Mucosa of gallbladder (tissue), 1 donor: ENCODE data around the gene G2E3. TPM values are rescaled to one million over a fixed set of nuclear protein-coding genes. Genes with fewer than 3 reads are reported as not detected.
"Not testable (repeated sequence)": the region's sequence is repeated elsewhere in the genome, so short reads cannot be mapped to it uniquely, and the experiment has no call there.

Source experiments
- DNase-seq: peaks from one replicate; pipeline ENCODE4 v3.0.0-alpha.2; 2020; ENCODE audit warnings: low spot score
- total RNA-seq: library from RNA; stranded (reverse); gene quantifications from one replicate; pipeline ENCODE4 v1.2.1, GENCODE V29; 2021
- donor health status: DM: no; HTN: no; CAD: no.

G2E3 gene
- total RNA-seq, 1 donor from 2014 or later, result 17.0 TPM

DNA sequence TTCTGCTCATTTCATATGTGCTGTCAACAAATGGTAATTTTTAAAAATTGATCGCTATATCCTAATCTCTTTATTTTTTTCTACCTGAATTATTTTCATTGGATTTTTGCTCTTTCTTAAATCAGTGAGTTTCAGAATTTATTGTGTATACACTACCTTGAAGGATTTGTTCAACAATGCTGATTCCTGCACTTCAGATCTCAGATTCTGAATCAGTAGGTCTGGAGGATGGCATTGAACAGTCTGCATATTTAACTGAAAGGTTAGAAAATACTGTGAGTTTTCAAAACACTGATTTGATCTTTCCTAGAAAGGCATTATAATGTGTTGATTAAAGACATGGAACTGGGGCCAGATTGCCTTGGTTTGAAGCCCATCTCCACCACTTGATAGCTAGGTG, 1.6 kb downstream of the G2E3 start:
- DNase-seq, result no peak

GRCh38 chr14:30564235-30564867, 5.4 kb downstream of the G2E3 start:
- DNase-seq, result no peak

DNA sequence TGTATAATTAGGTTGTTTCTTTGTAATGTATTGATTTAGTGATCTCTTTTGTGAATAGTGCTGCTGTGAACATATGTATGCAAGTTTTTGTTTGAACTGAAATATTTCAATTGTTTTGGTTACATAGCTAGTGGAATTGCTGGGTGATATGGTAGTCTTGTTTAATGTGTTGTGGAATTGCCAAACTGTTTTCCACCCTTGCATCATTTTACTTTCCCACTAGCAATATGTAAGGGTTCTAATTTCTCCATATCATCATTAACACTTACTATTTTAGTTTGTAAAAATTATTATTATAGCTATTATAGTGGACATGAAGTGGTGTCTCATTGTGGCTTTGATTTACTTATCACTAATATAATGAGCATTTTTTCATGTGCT, 5.9 kb downstream of the G2E3 start:
- no peak for DNase-seq

DNA sequence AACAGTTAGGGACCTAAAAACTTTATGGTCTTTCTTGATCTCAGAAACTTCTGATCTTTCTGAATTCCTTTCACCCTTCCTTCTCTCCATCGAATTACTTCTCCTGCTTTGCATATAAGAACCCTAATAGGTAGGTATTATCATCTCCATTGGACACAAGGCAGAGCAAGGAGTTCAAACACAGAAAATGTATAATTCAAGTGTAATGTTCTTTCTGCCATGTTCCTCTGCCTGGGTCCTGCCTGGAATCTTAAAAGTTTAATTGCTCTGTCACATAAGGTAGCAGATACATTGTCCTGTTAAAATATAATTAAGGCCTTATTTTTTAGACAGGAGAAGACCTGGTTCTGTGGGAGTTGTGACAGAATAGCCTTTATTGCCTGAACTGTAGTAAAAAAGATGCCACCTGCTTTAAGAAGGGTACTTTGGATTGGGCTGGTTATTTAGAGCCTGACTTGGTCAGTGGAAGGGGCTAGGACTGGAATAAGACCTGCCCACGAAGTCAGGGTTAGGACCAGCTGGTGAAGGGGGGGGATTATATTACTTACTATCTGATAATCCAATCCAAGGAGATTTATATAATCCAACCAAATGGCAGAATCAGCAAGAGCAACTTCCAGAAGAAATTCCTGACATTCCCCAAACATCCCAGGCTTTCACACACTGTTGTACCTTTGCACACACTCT, 10.4 kb downstream of the G2E3 start:
- no peak for DNase-seq

DNA sequence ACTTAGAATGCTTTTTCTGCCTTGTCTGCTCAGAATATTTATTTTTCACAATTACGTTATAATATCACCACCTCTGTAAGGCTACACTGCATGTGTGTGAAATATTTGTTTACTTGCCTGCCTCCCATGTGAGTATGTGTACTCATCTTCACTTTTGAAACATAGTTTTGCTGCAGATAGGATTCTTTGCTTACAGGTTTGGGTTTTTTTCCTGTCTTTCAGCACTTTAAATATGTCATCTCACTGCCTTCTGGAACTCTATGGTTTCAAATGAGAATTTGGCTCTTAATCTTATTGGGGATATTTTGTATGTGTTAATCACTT, 10.9 kb downstream of the G2E3 start:
- DNase-seq, result no peak

DNA sequence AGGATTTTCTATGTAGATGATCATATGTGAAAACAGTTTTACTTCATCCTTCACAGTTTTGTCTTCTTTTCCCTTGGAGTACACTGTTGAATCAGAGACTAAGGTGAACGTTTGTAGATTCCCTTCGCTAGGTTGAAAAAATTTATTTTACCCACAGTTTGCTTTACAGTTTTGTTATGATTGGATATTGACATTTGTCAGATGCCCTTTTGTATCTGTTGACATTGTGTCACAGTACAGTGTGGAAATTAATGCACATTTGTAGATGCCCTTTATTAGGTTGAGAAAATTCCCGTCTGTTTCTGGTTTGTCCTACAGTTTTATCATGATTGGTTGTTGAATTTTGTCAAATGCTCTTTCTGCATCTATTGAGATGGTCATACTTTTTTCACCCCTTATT, 13.3 kb downstream of the G2E3 start:
- DNase-seq, result no peak

- DNase-seq, result no peak
Measured at GRCh38 chr14:30572771-30573170, 13.8 kb downstream of the G2E3 start.

GRCh38 chr14:30573226-30573814, 14.4 kb downstream of the G2E3 start:
- peak; percentile 27 for DNase-seq

GRCh38 chr14:30573966-30574365, 15.0 kb downstream of the G2E3 start:
- DNase-seq, result no peak

DNA sequence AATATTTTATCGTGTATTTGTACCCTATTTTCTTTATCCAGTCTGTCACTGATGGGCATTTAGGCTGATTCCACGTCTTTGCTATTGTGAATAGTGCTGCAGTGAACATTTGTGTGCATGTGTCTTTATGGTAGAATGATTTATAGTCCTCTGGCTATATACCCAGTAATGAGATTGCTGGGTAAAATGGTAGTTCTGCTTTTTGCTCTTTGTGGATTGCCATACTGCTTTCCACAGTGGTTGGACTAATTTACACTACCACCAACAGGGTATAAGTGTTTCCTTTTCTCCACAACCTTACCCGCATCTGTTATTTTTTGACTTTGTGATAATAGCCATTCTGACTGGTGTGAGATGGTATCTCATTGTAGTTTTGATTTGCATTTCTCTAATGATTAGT, 15.8 kb downstream of the G2E3 start:
- DNase-seq, result not testable (repeated sequence)

- DNase-seq, result not testable (repeated sequence)
Measured at GRCh38 chr14:30576333-30576732, 17.4 kb downstream of the G2E3 start.

DNA sequence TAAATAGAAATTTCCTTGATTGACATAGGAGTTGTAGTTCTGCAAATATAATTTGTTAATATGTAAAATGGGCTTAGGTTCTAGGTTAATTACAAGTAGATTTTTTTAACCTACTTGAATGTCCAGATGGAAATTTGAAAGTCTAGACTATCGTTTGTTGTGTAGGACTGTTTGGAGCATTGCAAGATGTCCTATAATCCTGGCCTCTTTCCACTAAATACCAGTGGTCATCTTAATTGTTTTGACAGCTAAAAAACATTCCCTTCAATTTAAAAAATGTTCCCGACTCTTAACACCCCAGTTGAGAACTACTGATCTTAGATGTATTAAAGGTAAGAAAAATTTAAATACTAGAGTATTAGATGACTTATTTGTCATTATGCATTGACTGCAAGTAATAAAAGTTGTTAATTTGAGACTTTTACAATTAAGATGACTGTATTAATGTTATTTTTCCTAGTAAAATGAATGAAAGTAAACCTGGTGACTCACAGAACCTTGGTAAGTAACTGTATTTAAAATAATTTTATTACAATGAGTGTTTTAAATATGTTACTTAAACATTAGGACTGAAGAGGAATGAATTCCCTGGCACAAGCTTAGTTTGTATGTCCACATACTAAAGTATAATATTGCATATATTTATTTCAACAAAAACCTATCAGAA, 21.8 kb downstream of the G2E3 start:
- DNase-seq, result no peak

DNA sequence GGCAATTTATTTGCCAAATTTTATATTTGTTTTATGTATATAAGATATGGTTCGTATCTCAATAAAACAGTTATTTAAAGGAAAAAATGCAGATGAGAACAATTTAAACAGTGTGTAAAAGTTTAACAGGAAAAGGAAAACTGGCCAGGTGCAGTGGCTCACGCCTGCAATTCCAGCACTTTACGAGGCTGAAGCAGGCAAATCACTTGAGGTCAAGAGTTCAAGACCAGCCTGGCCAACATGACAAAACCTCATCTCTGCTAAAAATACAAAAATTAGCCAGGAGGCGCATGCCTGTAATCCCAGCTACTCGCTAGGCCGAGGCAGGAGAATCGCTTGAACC, 22.3 kb downstream of the G2E3 start:
- DNase-seq, result no peak

GRCh38 chr14:30582376-30582775, 23.4 kb downstream of the G2E3 start:
- DNase-seq, result no peak

DNA sequence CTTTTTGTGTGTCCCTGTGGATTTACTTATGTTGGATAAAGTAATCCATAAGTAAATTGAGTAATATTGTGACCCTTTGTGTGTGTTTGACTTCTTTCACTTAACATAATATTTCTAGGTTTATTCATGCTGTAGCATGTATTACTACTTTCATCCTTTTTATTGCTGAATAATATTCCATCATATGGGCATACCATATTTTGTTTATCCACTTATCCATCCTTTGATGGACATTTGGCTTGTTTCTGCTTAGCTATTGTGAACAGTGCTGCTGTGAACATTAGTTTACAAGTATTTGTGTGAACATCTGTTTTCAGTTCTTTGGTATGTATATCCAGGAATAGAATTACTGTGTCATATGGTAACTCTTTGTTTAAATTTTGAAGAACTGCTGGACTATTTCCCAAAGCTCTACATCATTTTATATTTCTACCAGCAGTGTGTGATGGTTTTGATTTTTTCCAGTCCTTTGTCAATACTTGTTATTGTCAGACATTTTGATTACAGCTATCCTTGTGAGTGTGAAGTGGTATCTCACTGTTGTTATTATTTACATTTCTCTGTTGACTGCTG, 25.2 kb downstream of the G2E3 start:
- no peak for DNase-seq

DNA sequence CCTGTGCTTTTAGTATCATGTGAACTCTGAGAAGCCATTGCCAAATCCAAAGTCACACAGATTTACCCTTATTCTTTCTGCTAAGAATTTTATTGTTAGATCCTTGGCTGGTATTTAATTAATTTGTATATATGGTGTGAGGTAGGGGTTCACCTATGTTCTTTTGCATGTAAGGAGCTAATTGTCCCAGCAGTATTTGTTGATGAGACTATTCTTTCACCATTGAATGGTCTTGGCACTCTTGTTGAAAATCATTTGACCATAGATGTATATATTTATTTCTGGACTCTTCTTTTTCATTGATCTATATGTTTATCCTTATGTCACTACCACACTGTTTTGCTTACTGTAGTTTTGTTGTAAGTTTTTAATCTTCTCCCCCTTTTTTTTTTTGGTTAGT, 26.2 kb downstream of the G2E3 start:
- no peak for DNase-seq

GRCh38 chr14:30587141-30587540, 28.2 kb downstream of the G2E3 start:
- no peak for DNase-seq

DNA sequence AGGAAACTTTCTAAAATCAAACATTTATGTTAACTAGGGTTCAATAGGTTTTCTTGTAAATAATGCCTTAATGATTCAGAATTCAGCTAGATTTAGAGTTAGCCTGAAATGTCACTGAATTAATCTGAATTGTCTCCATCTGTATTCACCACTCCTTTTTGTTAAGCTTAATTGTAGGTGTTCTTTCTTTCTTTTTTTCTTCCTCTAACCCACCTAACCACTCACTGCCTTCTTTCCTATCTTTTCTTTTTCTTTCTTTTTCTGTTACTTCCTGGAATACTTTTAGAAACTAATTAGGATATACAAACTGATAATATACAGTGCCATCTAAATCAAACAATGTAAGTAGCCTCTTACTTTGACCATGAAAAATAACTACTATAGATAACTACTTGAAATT, 29.9 kb downstream of the G2E3 start:
- no peak for DNase-seq

DNA sequence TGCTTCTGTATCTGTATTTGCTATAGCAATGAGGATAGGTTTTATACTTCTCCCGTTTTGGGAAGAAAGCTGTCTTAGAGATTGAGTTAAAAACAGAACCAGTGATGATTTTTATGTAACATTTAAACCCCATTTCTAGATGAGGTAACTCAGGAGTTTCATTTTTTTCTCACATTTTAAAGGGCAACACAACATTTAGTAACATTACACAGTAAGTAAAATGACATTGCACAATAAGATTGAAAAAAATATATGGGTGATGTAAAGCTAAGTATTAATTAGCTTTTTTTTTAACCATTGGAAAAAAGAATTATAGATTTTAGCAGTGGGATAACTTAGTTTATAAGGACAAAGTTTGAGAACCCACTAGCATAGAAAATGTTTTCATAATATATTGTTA, 38.0 kb downstream of the G2E3 start:
- DNase-seq, result no peak

DNA sequence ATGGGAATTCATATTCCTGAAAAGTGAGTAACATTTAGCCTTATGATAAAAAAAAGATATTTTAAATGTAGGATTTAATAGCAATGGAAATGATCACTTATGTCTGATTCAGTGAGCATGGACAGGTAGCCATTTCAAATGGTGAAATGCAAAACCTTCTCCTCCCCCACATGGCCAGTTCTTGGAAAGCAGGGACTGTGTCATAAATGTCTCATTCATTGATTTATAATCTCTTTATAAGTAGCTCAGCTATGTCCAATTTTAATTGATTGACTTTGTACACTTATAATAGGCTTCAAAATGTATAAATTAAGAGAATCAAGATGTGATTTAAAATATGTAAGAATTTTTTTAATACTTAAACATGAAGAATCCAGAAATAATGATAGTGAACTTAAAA, 38.5 kb downstream of the G2E3 start:
- no peak for DNase-seq

DNA sequence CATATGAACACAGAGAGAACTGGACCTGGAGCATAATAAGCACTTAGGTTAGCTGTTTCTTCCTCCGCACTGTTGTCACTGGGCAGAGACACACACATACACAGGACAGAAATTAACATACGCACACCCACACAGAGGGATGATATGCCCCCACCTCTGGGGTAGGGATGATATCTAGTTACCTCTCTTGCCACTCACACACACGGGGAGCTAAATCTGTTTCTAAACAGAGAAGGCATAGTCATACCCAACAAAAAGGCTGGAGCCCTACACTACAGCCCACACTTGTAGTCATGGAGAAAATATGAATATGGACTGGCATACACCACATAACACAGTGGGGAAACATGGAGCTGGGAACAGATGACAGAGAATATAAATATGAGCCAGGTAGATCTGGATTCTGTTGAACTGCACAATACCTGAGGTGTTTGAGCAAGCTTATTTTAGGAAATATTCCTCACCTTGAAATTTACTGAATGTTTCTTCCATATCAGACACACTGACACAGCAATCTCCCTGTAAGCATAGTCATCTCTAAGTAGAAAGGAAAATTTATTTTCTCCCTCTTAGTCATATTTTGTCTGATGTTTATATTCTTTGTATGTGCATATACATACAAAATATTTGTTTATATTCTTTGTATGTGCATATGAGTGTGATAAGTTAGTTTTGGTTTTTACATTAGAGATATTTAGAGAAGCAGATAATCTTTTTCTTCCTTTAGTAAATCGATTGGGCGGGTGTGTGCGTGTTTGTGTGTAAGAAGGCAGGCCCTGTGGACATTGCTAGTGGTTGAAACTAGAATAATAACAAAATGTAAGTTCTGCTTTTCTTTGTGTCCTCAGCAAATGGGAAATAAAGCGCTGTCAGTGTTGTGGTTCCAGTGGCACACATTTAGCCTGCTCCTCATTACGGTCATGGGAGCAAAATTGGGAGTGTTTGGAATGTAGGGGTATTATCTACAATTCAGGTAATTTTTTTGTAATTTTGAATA, 42.3 kb downstream of the G2E3 start:
- no peak for DNase-seq

- no peak for DNase-seq
Measured at GRCh38 chr14:30603402-30603801, 44.4 kb downstream of the G2E3 start.
